Loucy (cell line): ENCODE measurements around the gene RAB35.

ENCODE experiments used
- H2AFZ ChIP-seq: fragments of 200-600 bp; sonication (generic); 2 replicates; pipeline ENCODE4 v1.6.0; 2016; ENCODE audit warnings: antibody characterized with exemption, mild to moderate bottlenecking, low read length, moderate library complexity
- H3F3A ChIP-seq: fragments of 200-600 bp; 2 replicates; pipeline ENCODE4 v1.6.0; 2016; ENCODE audit warnings: antibody characterized with exemption, low read depth, mild to moderate bottlenecking
- H3K27me3 ChIP-seq: fragments of 200-600 bp; sonication (generic); 2 replicates; pipeline ENCODE4 v1.6.1; 2014; ENCODE audit warnings: low read length, mild to moderate bottlenecking; ENCODE audit not compliant: insufficient read depth, poor library complexity, severe bottlenecking
- H3K36me3 ChIP-seq: fragments of 200-600 bp; sonication (generic); 2 replicates; pipeline ENCODE4 v1.6.1; 2016; ENCODE audit warnings: low read length; ENCODE audit not compliant: insufficient read depth
- H3K4me1 ChIP-seq: fragments of 200-600 bp; sonication (generic); 2 replicates; pipeline ENCODE4 v1.5.1; 2014; ENCODE audit warnings: low read length, mild to moderate bottlenecking; ENCODE audit not compliant: insufficient read depth, poor library complexity, severe bottlenecking
- H3K4me2 ChIP-seq: fragments of 200-600 bp; sonication (generic); 2 replicates; pipeline ENCODE4 v1.6.0; 2014; ENCODE audit warnings: antibody characterized with exemption, low read length, low read depth, mild to moderate bottlenecking; ENCODE audit not compliant: poor library complexity, severe bottlenecking
- H3K4me3 ChIP-seq: fragments of 200-600 bp; sonication (generic); 2 replicates; pipeline ENCODE4 v1.5.1; 2014; ENCODE audit warnings: low read length, mild to moderate bottlenecking, mixed read lengths; ENCODE audit not compliant: poor library complexity, severe bottlenecking
- H3K79me2 ChIP-seq: fragments of 200-600 bp; sonication (generic); 2 replicates; pipeline ENCODE4 v1.6.1; 2014; ENCODE audit warnings: low read length; ENCODE audit not compliant: insufficient read depth
- H3K9ac ChIP-seq: fragments of 200-600 bp; sonication (generic); 2 replicates; pipeline ENCODE4 v1.6.0; 2014; ENCODE audit warnings: mild to moderate bottlenecking, low read depth, low read length, moderate library complexity; ENCODE audit not compliant: poor library complexity, severe bottlenecking
- H3K9me2 ChIP-seq: fragments of 200-600 bp; sonication (generic); replicated peaks from 2 replicates; pipeline ENCODE4 v1.6.1; 2016; ENCODE audit warnings: low read depth, low read length, mixed read lengths
- H3K9me3 ChIP-seq: fragments of 200-600 bp; sonication (generic); 2 replicates; pipeline ENCODE4 v1.6.1; 2014; ENCODE audit warnings: mild to moderate bottlenecking, antibody characterized with exemption, low read length, low read depth; ENCODE audit not compliant: insufficient read depth
- H4K20me1 ChIP-seq: fragments of 200-600 bp; sonication (generic); 2 replicates; pipeline ENCODE4 v1.6.0; 2014; ENCODE audit warnings: antibody characterized with exemption, low read length, mild to moderate bottlenecking; ENCODE audit not compliant: insufficient read depth, poor library complexity, severe bottlenecking
- EZH2phosphoT487 ChIP-seq: fragments of 200-600 bp; IDR thresholded peaks from 2 replicates; pipeline ENCODE4 v1.6.1; 2018; ENCODE audit warnings: antibody characterized with exemption, mild to moderate bottlenecking, moderate library complexity, borderline replicate concordance
- TF ChIP-seq, protein P1 (sequence below): fragments of 200-600 bp; sonication (generic); conservative IDR thresholded peaks from 2 replicates; pipeline ENCODE4 v1.5.1; 2014; ENCODE audit warnings: mild to moderate bottlenecking, antibody characterized with exemption, low read length

Gene RAB35

DNA sequence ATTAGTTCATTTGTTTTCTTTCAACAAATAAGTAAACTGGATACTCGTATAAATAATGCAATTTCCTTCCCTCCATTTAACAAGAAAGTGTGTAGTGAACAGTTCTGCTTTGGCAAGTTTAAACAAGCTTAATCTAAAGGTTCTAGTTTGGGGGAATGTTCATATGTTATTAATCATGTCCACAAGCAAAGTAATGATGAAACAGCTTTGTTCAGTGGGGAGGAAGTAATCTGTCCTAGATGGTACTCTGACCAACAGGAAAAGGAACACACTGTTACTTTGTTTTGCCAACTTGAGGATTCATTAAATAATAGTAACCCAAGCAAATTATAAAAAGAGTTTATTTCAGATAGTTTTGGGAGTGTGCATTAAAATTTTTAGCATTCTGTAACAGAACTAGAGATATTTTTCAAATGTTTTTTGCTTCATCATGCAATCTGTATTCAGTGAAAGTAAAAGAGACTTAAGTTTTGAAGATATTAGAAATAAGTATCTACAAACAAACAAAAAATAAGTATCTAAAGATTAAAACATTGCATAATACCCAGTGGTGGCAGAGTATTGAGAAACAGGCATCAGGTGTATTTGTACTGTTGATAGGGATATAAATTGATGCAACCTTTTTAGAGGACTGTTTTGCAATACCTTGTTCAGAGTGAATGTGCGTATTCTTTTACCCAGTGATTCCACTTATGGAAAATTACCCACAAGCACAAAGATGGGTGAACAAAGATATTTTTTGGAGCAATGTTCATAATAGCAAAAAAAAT is 61.1 kb downstream of the RAB35 start:
- H3K36me3 ChIP-seq: no peaks in the 10 kb centered on the region
- H3K9ac ChIP-seq: no peak overlapping the region
- H3F3A ChIP-seq: no peaks in the 10 kb centered on the region
- no peaks in the 10 kb centered on the region for H3K4me1 ChIP-seq
- TF ChIP-seq, protein P1, sequence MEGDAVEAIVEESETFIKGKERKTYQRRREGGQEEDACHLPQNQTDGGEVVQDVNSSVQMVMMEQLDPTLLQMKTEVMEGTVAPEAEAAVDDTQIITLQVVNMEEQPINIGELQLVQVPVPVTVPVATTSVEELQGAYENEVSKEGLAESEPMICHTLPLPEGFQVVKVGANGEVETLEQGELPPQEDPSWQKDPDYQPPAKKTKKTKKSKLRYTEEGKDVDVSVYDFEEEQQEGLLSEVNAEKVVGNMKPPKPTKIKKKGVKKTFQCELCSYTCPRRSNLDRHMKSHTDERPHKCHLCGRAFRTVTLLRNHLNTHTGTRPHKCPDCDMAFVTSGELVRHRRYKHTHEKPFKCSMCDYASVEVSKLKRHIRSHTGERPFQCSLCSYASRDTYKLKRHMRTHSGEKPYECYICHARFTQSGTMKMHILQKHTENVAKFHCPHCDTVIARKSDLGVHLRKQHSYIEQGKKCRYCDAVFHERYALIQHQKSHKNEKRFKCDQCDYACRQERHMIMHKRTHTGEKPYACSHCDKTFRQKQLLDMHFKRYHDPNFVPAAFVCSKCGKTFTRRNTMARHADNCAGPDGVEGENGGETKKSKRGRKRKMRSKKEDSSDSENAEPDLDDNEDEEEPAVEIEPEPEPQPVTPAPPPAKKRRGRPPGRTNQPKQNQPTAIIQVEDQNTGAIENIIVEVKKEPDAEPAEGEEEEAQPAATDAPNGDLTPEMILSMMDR: no peak
- TF ChIP-seq EZH2phosphoT487: no peak
- no peaks in the 10 kb centered on the region for H3K27me3 ChIP-seq
- H3K79me2 ChIP-seq: no peaks in the 10 kb centered on the region
- H2AFZ ChIP-seq: no peak overlapping the region
- no peaks in the 10 kb centered on the region for H4K20me1 ChIP-seq
- no peaks in the 10 kb centered on the region for H3K9me3 ChIP-seq
- H3K4me2 ChIP-seq: no peak overlapping the region
- H3K4me3 ChIP-seq: no peak overlapping the region
- H3K9me2 ChIP-seq: no peaks in the 10 kb centered on the region

DNA sequence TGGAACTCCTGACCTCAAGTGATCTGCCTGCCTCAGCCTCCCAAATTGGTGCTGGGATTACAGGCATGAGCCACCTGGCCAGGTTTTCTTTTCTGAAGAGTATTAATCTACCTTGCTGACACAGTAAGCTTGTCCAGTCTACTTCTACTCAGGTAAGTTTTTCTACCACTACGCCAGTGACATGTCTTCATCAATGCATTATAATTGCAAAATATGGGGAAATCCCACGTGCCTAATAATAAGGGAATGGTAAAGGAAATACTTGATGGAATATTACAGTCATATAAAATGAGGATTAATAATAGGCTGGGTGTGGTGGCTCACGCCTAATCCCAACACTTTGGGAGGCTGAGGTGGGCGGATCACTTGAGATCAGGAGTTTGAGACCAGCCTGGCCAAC is 62.3 kb downstream of the RAB35 start:
- Histone ChIP-seq H3F3A (no peaks in the 10 kb centered on the region), H3K9me2 (no peaks in the 10 kb centered on the region), H3K27me3 (no peaks in the 10 kb centered on the region), H3K4me3 (no peak overlapping the region), H3K4me1 (no peaks in the 10 kb centered on the region), H3K9me3 (no peaks in the 10 kb centered on the region), H2AFZ (no peak overlapping the region), H4K20me1 (no peaks in the 10 kb centered on the region), H3K36me3 (no peaks in the 10 kb centered on the region), H3K79me2 (no peaks in the 10 kb centered on the region), H3K9ac (no peak overlapping the region), H3K4me2 (no peak overlapping the region)
- TF ChIP-seq, protein P1: no peak
- TF ChIP-seq EZH2phosphoT487: no peak

DNA sequence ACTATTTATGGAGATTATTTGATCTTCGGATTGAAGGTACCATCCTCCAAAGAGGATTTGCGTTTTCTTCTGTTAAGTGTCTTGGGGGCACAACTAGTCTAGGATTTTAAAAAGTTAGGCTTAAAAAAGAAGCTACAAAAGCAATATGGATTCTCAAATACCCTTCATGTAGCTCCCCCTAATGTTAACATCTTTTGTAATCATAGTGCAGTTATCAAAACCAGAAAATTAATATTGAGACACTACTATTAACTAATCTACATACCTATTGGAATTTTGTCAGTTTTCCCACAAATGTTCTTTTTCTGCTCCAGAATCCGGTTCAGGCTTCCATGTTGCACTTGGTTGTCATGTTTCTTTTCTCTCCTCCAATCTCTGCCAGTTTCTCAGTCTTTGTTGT is 65.0 kb downstream of the RAB35 start:
- no peaks in the 10 kb centered on the region for H3K27me3 ChIP-seq
- no peaks in the 10 kb centered on the region for H4K20me1 ChIP-seq
- no peak for TF ChIP-seq EZH2phosphoT487
- TF ChIP-seq, protein P1: no peak
- no peak overlapping the region for H3K4me3 ChIP-seq
- H3K9me2 ChIP-seq: no peaks in the 10 kb centered on the region
- H3K9ac ChIP-seq: no peak overlapping the region
- H3F3A ChIP-seq: no peaks in the 10 kb centered on the region
- H2AFZ ChIP-seq: no peak overlapping the region
- H3K4me2 ChIP-seq: no peak overlapping the region
- H3K36me3 ChIP-seq: no peaks in the 10 kb centered on the region
- H3K9me3 ChIP-seq: no peaks in the 10 kb centered on the region
- no peaks in the 10 kb centered on the region for H3K79me2 ChIP-seq
- no peaks in the 10 kb centered on the region for H3K4me1 ChIP-seq
